Uterus (tissue), 4 donors: ENCODE data around the gene NRARP. TPM values are rescaled to one million over a fixed set of nuclear protein-coding genes. Genes with fewer than 3 reads are reported as not detected.
"Not testable (repeated sequence)": the region's sequence is repeated elsewhere in the genome, so short reads cannot be mapped to it uniquely, and the experiment has no call there.

Experiments used
- DNase-seq, 2 donors: peaks; one replicate each; pipeline ENCODE4 v3.0.0-alpha.2; 2019 to 2020
- H3K27ac ChIP-seq, 2 donors: fragments of 200-600 bp; sonication (generic); 1 replicate in 1 of 2; 2 replicates in 1 of 2; pipeline ENCODE4 v1.5.1; 2016 to 2018
- H3K27me3 ChIP-seq, 2 donors: fragments of 200-600 bp; sonication (generic); one replicate each; pipeline ENCODE4 v1.5.1; 2018 to 2019; ENCODE audit warnings: control low read depth in 1 of 2
- H3K36me3 ChIP-seq, 2 donors: fragments of 200-600 bp; sonication (generic); one replicate each; pipeline ENCODE4 v1.5.1; 2019; ENCODE audit warnings: control low read depth in 1 of 2
- H3K4me1 ChIP-seq, 2 donors: fragments of 200-600 bp; sonication (generic); one replicate each; pipeline ENCODE4 v1.5.1; 2018 to 2019; ENCODE audit warnings: control low read depth in 1 of 2
- H3K4me3 ChIP-seq, 2 donors: fragments of 200-600 bp; sonication (generic); 1 replicate in 1 of 2; 2 replicates in 1 of 2; pipeline ENCODE4 v1.5.1; 2018 to 2019; ENCODE audit warnings: mild to moderate bottlenecking in 1 of 2
- H3K9me3 ChIP-seq, 2 donors: fragments of 200-600 bp; sonication (generic); one replicate each; pipeline ENCODE4 v1.5.1; 2019; ENCODE audit warnings: control low read depth in 1 of 2
- CTCF ChIP-seq, 4 experiments: fragments of 200-600 bp in 2 of 4; fragments of 450-650 bp in 2 of 4; sonication (generic) in 2 of 4; IDR thresholded peaks; one replicate each; pipeline ENCODE4 v1.5.1; 2016 to 2019; ENCODE audit warnings: antibody characterized with exemption in 4 of 4, mild to moderate bottlenecking in 2 of 4, moderate library complexity in 1 of 4
- POLR2A ChIP-seq, 2 donors: fragments of 450-650 bp; IDR thresholded peaks; one replicate each; pipeline ENCODE4 v1.6.1; 2016; ENCODE audit warnings: antibody characterized with exemption in 2 of 2, mild to moderate bottlenecking in 1 of 2, moderate library complexity in 1 of 2
- intact Hi-C: fragments of 100-400 bp; cut with DNase I; formaldehyde crosslinking; loops from one replicate; pipeline ENCODE4 v1.15.1; 2023; ENCODE audit warnings: low total_unique reads
- total RNA-seq, 4 donors: library from RNA; depleted of rRNA in 3 of 4; stranded (reverse); fragments of >200 nt in 3 of 4; gene quantifications; one replicate each; pipeline versions ENCODE4 v1.1.0 to v1.2.4, GENCODE V29; 2014 to 2023
- donor health status: DM: yes; HTN: yes; CAD: no.

The NRARP gene
- total RNA-seq, 4 donors from 2014 or later: 0.29 to 16.5 (median 11.4) TPM

DNA sequence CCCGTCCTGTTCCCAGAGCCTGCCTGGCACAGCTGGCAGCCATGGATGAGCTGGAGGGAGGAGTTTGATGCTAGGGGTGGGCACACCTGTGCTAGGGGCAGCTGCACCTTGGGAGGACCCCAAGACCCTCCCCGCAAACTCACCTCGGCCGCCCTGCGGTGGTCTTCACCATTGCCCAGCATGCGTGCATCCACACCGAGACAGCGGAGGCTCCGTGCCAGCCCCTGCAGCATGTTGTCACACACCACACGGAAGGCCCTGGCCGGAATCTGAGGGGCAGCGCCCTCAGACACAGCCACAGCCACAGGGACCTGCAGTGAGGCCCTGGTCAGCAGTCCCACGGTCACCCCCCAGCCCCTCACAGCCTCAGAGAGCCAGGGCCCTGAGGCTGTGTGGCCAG is 45.9 kb upstream of the NRARP start:
- DNase-seq: no peak
- peaks cover 0 to 2% of the 10 kb centered on the region in 2 donors for H3K9me3 ChIP-seq
- intact Hi-C loops: no loop called here
- TF ChIP-seq POLR2A (IDR thresholded peaks at IDR 0.05) (no peak), CTCF (IDR thresholded peaks at IDR 0.05) (no peak)
- H3K4me3 ChIP-seq: no peak overlapping the region
- H3K36me3 ChIP-seq: no peaks in the 10 kb centered on the region
- no peak overlapping the region for H3K27ac ChIP-seq
- no peaks in the 10 kb centered on the region for H3K4me1 ChIP-seq
- no peaks in the 10 kb centered on the region for H3K27me3 ChIP-seq

DNA sequence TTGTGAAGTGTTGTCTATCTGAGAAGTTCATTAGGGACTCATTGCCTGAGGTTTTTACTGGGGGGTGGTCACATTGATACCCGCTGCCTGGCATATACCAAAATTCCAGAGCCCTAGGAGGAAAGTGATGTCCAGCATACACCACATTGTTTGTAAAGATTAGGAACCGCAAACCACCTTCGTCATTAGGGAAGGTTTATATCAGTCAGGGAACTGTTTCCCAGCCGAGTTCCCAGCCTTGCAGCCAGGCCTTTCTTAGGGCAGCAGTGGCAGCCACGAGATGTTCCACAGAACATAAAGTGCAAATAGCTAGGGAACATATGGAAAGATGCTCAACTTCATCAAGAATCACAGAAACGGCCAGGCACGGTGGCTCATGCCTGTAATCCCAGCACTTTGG is 40.4 kb upstream of the NRARP start:
- no peak for DNase-seq
- Histone ChIP-seq H3K27ac (no peak overlapping the region), H3K4me1 (no peaks in the 10 kb centered on the region), H3K36me3 (no peaks in the 10 kb centered on the region), H3K27me3 (no peaks in the 10 kb centered on the region), H3K4me3 (no peak overlapping the region), H3K9me3 (peaks cover 0 to 8% of the 10 kb centered on the region in 2 donors)
- intact Hi-C loops: no loop called here
- TF ChIP-seq CTCF (IDR thresholded peaks at IDR 0.05): no peak
- no peak for TF ChIP-seq POLR2A (IDR thresholded peaks at IDR 0.05)

DNA sequence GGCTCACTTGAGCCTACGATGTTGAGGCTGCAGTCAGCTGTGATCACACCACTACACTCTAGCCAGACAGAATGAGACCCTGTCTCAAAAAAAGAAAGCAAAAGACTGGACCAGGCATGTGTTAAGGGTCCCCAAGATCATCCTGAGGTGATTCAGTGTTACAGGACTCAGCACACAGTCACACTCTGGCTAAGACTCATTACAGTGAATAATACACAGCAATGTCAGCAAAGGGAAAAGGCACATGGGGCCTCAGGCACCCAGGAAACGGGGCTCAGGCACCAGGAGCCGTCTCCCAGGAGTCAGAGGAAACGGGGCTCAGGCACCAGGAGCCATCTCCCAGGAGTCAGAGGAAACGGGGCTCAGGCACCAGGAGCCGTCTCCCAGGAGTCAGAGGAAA is 39.2 kb upstream of the NRARP start:
- H3K4me1 ChIP-seq: no peaks in the 10 kb centered on the region
- no peak overlapping the region for H3K27ac ChIP-seq
- no peaks in the 10 kb centered on the region for H3K36me3 ChIP-seq
- no peaks in the 10 kb centered on the region for H3K27me3 ChIP-seq
- peaks cover 0 to 8% of the 10 kb centered on the region in 2 donors for H3K9me3 ChIP-seq
- TF ChIP-seq CTCF (IDR thresholded peaks at IDR 0.05) (no peak), POLR2A (IDR thresholded peaks at IDR 0.05) (no peak)
- no peak for DNase-seq
- no peak overlapping the region for H3K4me3 ChIP-seq
- intact Hi-C loops: no loop called here

- H3K36me3 ChIP-seq: not testable (repeated sequence)
Measured at GRCh38 chr9:137339908-137340462, 37.9 kb upstream of the NRARP start.

GRCh38 chr9:137339045-137339907 is 37.2 kb upstream of the NRARP start:
- intact Hi-C loops: no loop called here
- TF ChIP-seq CTCF (IDR thresholded peaks at IDR 0.05) (no peak), POLR2A (IDR thresholded peaks at IDR 0.05) (no peak)
- DNase-seq: no peak
- Histone ChIP-seq H3K4me3 (no peak overlapping the region), H3K27me3 (no peaks in the 10 kb centered on the region), H3K27ac (no peak overlapping the region), H3K4me1 (no peaks in the 10 kb centered on the region), H3K36me3 (no peaks in the 10 kb centered on the region), H3K9me3 (peaks cover 0 to 8% of the 10 kb centered on the region in 2 donors)

More at GRCh38 chr9:137339908-137340462, 37.9 kb upstream of the NRARP start:
- H3K27ac ChIP-seq, H3K27me3 ChIP-seq, H3K4me3 ChIP-seq, intact Hi-C loops, H3K4me1 ChIP-seq, H3K9me3 ChIP-seq, DNase-seq: not testable (repeated sequence)
